Measurements from ENCODE around the gene NELL1. TPM values are rescaled to one million over a fixed set of nuclear protein-coding genes. Genes with fewer than 3 reads are reported as not detected.

NELL1 gene
- total RNA-seq, 1 donor from 2014 or later = not detected

DNA sequence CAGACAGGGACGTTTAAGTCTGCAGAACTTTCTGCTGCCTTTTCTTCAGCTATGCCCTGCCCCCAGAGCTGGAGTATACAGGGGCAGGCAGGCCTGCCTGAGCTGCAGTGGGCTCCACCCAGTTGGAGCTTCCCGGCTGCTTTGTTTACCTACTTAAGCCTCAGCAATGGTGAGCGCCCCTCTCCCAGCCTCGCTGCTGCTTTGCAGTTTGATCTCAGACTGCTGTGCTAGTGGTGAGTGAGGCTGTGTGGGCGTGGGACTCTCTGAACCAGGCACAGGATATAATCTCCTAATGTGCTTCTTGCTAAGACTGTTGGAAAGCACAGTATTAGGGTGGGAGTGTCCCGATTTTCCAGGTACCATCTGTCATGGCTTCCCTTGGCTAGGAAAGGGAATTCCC, 38.5 kb downstream of the NELL1 start:
- intact Hi-C loops (cut with micrococcal nuclease) = no loop called here
- Mint-ChIP-seq H3K9me3 (peaks cover 3% of the 10 kb centered on the region), H3K4me3 (no peak overlapping the region), H3K36me3 (ENCODE audit: low read depth) (no peaks in the 10 kb centered on the region), H3K27ac (no peak overlapping the region), H3K27me3 (no peaks in the 10 kb centered on the region), H3K4me1 (no peaks in the 10 kb centered on the region)
- DNase-seq (no peak), ATAC-seq (ENCODE audit: low read depth) (no peak)
- ChIA-PET POLR2A (no interaction called here), CTCF (no interaction called here)
- TF ChIP-seq, protein P1, sequence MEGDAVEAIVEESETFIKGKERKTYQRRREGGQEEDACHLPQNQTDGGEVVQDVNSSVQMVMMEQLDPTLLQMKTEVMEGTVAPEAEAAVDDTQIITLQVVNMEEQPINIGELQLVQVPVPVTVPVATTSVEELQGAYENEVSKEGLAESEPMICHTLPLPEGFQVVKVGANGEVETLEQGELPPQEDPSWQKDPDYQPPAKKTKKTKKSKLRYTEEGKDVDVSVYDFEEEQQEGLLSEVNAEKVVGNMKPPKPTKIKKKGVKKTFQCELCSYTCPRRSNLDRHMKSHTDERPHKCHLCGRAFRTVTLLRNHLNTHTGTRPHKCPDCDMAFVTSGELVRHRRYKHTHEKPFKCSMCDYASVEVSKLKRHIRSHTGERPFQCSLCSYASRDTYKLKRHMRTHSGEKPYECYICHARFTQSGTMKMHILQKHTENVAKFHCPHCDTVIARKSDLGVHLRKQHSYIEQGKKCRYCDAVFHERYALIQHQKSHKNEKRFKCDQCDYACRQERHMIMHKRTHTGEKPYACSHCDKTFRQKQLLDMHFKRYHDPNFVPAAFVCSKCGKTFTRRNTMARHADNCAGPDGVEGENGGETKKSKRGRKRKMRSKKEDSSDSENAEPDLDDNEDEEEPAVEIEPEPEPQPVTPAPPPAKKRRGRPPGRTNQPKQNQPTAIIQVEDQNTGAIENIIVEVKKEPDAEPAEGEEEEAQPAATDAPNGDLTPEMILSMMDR (IDR thresholded peaks at IDR 0.05) = no peak

DNA sequence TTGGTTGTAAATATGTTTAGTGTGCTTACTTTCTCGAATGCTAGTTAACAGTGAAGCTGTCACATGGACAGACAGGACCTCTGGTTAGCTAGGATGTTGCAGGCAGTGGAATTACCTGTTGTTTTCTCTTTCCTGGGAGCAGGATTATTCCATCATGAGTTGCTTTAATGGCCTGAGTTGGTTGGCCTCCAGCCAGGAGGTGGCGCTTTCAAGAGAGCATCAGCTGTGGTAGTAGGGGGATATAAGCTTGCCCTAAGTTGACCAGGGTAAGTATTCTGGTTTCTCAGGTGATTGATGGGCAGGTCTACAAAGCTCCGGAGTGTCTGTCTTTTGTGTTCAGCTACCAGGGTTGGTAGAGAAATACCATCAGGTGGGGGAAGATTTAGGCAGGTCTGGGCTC, 43.5 kb downstream of the NELL1 start:
- ChIA-PET POLR2A (no interaction called here), CTCF (no interaction called here)
- Mint-ChIP-seq H3K9me3 (peaks cover 3% of the 10 kb centered on the region), H3K36me3 (ENCODE audit: low read depth) (no peaks in the 10 kb centered on the region), H3K4me1 (no peaks in the 10 kb centered on the region), H3K27me3 (no peaks in the 10 kb centered on the region), H3K4me3 (no peak overlapping the region), H3K27ac (no peak overlapping the region)
- no peak for ATAC-seq (ENCODE audit: low read depth)
- DNase-seq = no peak
- intact Hi-C loops (cut with micrococcal nuclease) = no loop called here
- TF ChIP-seq, protein P1 (IDR thresholded peaks at IDR 0.05) = no peak

DNA sequence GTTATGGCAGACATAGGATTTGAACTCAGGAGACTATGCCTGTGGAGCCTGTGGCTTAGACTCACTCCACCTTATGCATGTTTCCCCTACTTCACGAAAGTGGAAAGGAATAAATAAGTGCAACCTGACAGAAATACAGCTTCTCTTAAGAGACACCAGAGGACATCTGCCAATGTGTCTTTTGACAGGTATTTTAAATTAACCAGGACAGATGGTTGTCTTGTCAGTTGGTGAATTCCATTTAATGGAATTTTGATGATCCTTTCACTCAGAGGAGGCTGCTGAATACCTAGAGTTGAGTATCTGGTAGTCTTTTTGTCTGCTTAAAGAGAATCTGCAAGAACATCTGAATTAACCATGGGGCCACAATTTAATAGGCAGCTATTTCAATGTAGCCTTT, 46.1 kb downstream of the NELL1 start:
- POLR2A ChIA-PET = no interaction called here
- Mint-ChIP-seq H3K27me3 (no peaks in the 10 kb centered on the region), H3K4me1 (no peaks in the 10 kb centered on the region), H3K27ac (no peak overlapping the region), H3K9me3 (peaks cover 3% of the 10 kb centered on the region), H3K36me3 (ENCODE audit: low read depth) (no peaks in the 10 kb centered on the region), H3K4me3 (no peak overlapping the region)
- intact Hi-C loops (cut with micrococcal nuclease) = no loop called here
- ATAC-seq (ENCODE audit: low read depth) (no peak), DNase-seq (no peak)
- TF ChIP-seq, protein P1 (IDR thresholded peaks at IDR 0.05) = no peak
- CTCF ChIA-PET = no interaction called here

DNA sequence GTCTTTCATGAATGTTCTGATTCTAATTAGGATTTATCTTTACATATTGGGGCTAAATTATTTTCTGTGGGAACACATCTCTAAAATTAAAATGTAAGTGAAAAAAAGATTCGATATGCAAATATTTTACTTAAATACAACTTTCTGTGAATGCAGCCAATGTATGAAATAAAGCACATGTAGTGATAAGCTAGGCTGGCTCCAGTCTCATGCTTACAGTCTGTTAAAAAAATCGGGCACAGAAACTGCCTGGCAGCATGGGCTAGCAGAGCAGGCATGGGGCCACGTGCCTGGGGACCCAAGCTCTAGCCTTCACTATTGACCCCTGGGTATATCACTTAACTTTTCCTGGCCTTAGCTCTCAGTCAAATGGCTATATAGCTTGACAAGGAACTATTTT, 46.5 kb downstream of the NELL1 start:
- POLR2A ChIA-PET = no interaction called here
- CTCF ChIA-PET = no interaction called here
- ATAC-seq (ENCODE audit: low read depth) (no peak), DNase-seq (no peak)
- Mint-ChIP-seq H3K9me3 (peaks cover 3% of the 10 kb centered on the region), H3K27ac (no peak overlapping the region), H3K27me3 (no peaks in the 10 kb centered on the region), H3K4me1 (no peaks in the 10 kb centered on the region), H3K4me3 (no peak overlapping the region), H3K36me3 (ENCODE audit: low read depth) (no peaks in the 10 kb centered on the region)
- intact Hi-C loops (cut with micrococcal nuclease) = no loop called here
- TF ChIP-seq, protein P1 (IDR thresholded peaks at IDR 0.05) = no peak

DNA sequence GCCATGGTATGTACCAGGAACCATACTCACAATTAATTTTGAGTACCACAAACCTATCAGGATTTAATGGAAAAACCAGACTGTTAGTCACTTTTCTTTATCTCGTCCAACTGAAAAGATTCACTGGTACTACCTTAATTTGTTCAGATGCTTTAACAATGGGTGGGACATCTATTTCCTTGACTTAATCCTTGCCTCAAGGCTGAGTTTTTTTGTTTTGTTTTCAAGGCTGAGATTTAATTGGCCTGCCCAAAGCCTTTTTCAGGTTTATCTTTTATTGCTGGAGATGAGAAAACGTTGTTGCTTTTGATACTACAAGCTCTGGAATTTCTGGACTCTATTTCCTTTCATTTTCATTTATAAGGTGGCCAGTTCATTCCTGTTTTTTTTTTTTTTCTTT, 50.4 kb downstream of the NELL1 start:
- DNase-seq (no peak), ATAC-seq (ENCODE audit: low read depth) (no peak)
- H3K9me3 Mint-ChIP-seq = peaks cover 7% of the 10 kb centered on the region
- POLR2A ChIA-PET = no interaction called here
- H3K27ac Mint-ChIP-seq = no peak overlapping the region
- intact Hi-C loops (cut with micrococcal nuclease) = no loop called here
- no peaks in the 10 kb centered on the region for H3K4me1 Mint-ChIP-seq
- TF ChIP-seq, protein P1 (IDR thresholded peaks at IDR 0.05) = no peak
- no peaks in the 10 kb centered on the region for H3K36me3 Mint-ChIP-seq (ENCODE audit: low read depth)
- H3K4me3 Mint-ChIP-seq = no peak overlapping the region
- H3K27me3 Mint-ChIP-seq = no peaks in the 10 kb centered on the region
- CTCF ChIA-PET = no interaction called here
